ENCODE data around the gene TRIM32. TPM values are rescaled to one million over a fixed set of nuclear protein-coding genes. Genes with fewer than 3 reads are reported as not detected.

Gene TRIM32
- total and polyA plus RNA-seq, 4 donors, result 16.5 to 17.6 (median 17.1) TPM

- WGBS (ENCODE audit: insufficient coverage), result 80% methylated on average over 2 of the region's 3 CpGs
- Histone ChIP-seq H3K36me3 (ENCODE audit: control insufficient read depth, insufficient read depth, low read length) (peaks cover 3% of the 10 kb centered on the region), H3K9me3 (ENCODE audit: control insufficient read depth, insufficient read depth, low read length) (no peaks in the 10 kb centered on the region), H3K27me3 (ENCODE audit: control insufficient read depth, insufficient read depth, low read length) (no peaks in the 10 kb centered on the region), H3K4me1 (ENCODE audit: control insufficient read depth, insufficient read depth, low read length) (no peaks in the 10 kb centered on the region), H3K27ac (ENCODE audit: low read depth, low read length) (no peak overlapping the region), H3K4me3 (ENCODE audit: low read depth, low read length) (no peak overlapping the region)
- DNase-seq (ENCODE audit: low read depth in 4 of 6, low spot score in 6 of 6), result peak in 1 of 6 donors; percentile 8
These were observed 33.1 kb upstream of the TRIM32 start for GRCh38 chr9:116654059-116654355.

GRCh38 chr9:116656501-116656971, 30.6 kb upstream of the TRIM32 start:
- H3K27ac ChIP-seq (ENCODE audit: low read depth, low read length), result no peak overlapping the region
- H3K36me3 ChIP-seq (ENCODE audit: control insufficient read depth, insufficient read depth, low read length), result peaks cover under 1% of the 10 kb centered on the region
- H3K4me1 ChIP-seq (ENCODE audit: control insufficient read depth, insufficient read depth, low read length), result no peaks in the 10 kb centered on the region
- WGBS (ENCODE audit: insufficient coverage), result 35% methylated on average over 5 of the region's 5 CpGs
- DNase-seq (ENCODE audit: low read depth in 4 of 6, low spot score in 6 of 6), result peak in 3 of 6 donors; percentile 9 to 59 (median 39)
- H3K9me3 ChIP-seq (ENCODE audit: control insufficient read depth, insufficient read depth, low read length), result no peaks in the 10 kb centered on the region
- H3K27me3 ChIP-seq (ENCODE audit: control insufficient read depth, insufficient read depth, low read length), result no peaks in the 10 kb centered on the region
- no peak overlapping the region for H3K4me3 ChIP-seq (ENCODE audit: low read depth, low read length)

- no peaks in the 10 kb centered on the region for H3K4me1 ChIP-seq (ENCODE audit: control insufficient read depth, insufficient read depth, low read length)
- H3K36me3 ChIP-seq (ENCODE audit: control insufficient read depth, insufficient read depth, low read length), result no peaks in the 10 kb centered on the region
- no peaks in the 10 kb centered on the region for H3K9me3 ChIP-seq (ENCODE audit: control insufficient read depth, insufficient read depth, low read length)
- H3K4me3 ChIP-seq (ENCODE audit: low read depth, low read length), result no peak overlapping the region
- H3K27ac ChIP-seq (ENCODE audit: low read depth, low read length), result no peak overlapping the region
- no peaks in the 10 kb centered on the region for H3K27me3 ChIP-seq (ENCODE audit: control insufficient read depth, insufficient read depth, low read length)
- no peak for DNase-seq (ENCODE audit: low read depth in 4 of 6, low spot score in 6 of 6)
- no CpG with 5 or more reads among the region's 2 CpGs for WGBS (ENCODE audit: insufficient coverage)
These were observed 30.1 kb upstream of the TRIM32 start for GRCh38 chr9:116656977-116657376.

GRCh38 chr9:116658265-116658664, 28.8 kb upstream of the TRIM32 start:
- H3K27ac ChIP-seq (ENCODE audit: low read depth, low read length), result no peak overlapping the region
- H3K4me1 ChIP-seq (ENCODE audit: control insufficient read depth, insufficient read depth, low read length), result no peaks in the 10 kb centered on the region
- no peaks in the 10 kb centered on the region for H3K36me3 ChIP-seq (ENCODE audit: control insufficient read depth, insufficient read depth, low read length)
- DNase-seq (ENCODE audit: low read depth in 4 of 6, low spot score in 6 of 6), result no peak
- H3K9me3 ChIP-seq (ENCODE audit: control insufficient read depth, insufficient read depth, low read length), result no peaks in the 10 kb centered on the region
- WGBS (ENCODE audit: insufficient coverage), result 56% methylated on average over 2 of the region's 2 CpGs
- no peak overlapping the region for H3K4me3 ChIP-seq (ENCODE audit: low read depth, low read length)
- no peaks in the 10 kb centered on the region for H3K27me3 ChIP-seq (ENCODE audit: control insufficient read depth, insufficient read depth, low read length)

- Histone ChIP-seq H3K27ac (ENCODE audit: low read depth, low read length) (no peak overlapping the region), H3K27me3 (ENCODE audit: control insufficient read depth, insufficient read depth, low read length) (no peaks in the 10 kb centered on the region), H3K4me3 (ENCODE audit: low read depth, low read length) (no peak overlapping the region), H3K36me3 (ENCODE audit: control insufficient read depth, insufficient read depth, low read length) (no peaks in the 10 kb centered on the region), H3K9me3 (ENCODE audit: control insufficient read depth, insufficient read depth, low read length) (no peaks in the 10 kb centered on the region), H3K4me1 (ENCODE audit: control insufficient read depth, insufficient read depth, low read length) (no peaks in the 10 kb centered on the region)
- DNase-seq (ENCODE audit: low read depth in 4 of 6, low spot score in 6 of 6), result peak; percentile 28 to 90 (median 43)
- WGBS (ENCODE audit: insufficient coverage), result 72% methylated on average over 4 of the region's 7 CpGs
These were observed 25.8 kb upstream of the TRIM32 start for GRCh38 chr9:116661037-116661954.

GRCh38 chr9:116662646-116663310, 24.3 kb upstream of the TRIM32 start:
- Histone ChIP-seq H3K27me3 (ENCODE audit: control insufficient read depth, insufficient read depth, low read length) (no peaks in the 10 kb centered on the region), H3K9me3 (ENCODE audit: control insufficient read depth, insufficient read depth, low read length) (no peaks in the 10 kb centered on the region), H3K4me3 (ENCODE audit: low read depth, low read length) (no peak overlapping the region), H3K27ac (ENCODE audit: low read depth, low read length) (no peak overlapping the region), H3K4me1 (ENCODE audit: control insufficient read depth, insufficient read depth, low read length) (no peaks in the 10 kb centered on the region), H3K36me3 (ENCODE audit: control insufficient read depth, insufficient read depth, low read length) (no peaks in the 10 kb centered on the region)
- peak in 1 of 6 donors; percentile 18 for DNase-seq (ENCODE audit: low read depth in 4 of 6, low spot score in 6 of 6)
- 70% methylated on average over 2 of the region's 6 CpGs for WGBS (ENCODE audit: insufficient coverage)

GRCh38 chr9:116663581-116663980, 23.5 kb upstream of the TRIM32 start:
- Histone ChIP-seq H3K36me3 (ENCODE audit: control insufficient read depth, insufficient read depth, low read length) (no peaks in the 10 kb centered on the region), H3K9me3 (ENCODE audit: control insufficient read depth, insufficient read depth, low read length) (no peaks in the 10 kb centered on the region), H3K4me1 (ENCODE audit: control insufficient read depth, insufficient read depth, low read length) (no peaks in the 10 kb centered on the region), H3K27me3 (ENCODE audit: control insufficient read depth, insufficient read depth, low read length) (no peaks in the 10 kb centered on the region), H3K4me3 (ENCODE audit: low read depth, low read length) (no peak overlapping the region), H3K27ac (ENCODE audit: low read depth, low read length) (no peak overlapping the region)
- no peak for DNase-seq (ENCODE audit: low read depth in 4 of 6, low spot score in 6 of 6)
- no CpG with 5 or more reads among the region's 1 CpG for WGBS (ENCODE audit: insufficient coverage)

GRCh38 chr9:116668970-116669695, 18.0 kb upstream of the TRIM32 start:
- no peaks in the 10 kb centered on the region for H3K4me1 ChIP-seq (ENCODE audit: control insufficient read depth, insufficient read depth, low read length)
- 100% methylated on average over 1 of the region's 4 CpGs for WGBS (ENCODE audit: insufficient coverage)
- H3K27ac ChIP-seq (ENCODE audit: low read depth, low read length), result no peak overlapping the region
- no peak for DNase-seq (ENCODE audit: low read depth in 4 of 6, low spot score in 6 of 6)
- no peak overlapping the region for H3K4me3 ChIP-seq (ENCODE audit: low read depth, low read length)
- H3K9me3 ChIP-seq (ENCODE audit: control insufficient read depth, insufficient read depth, low read length), result peaks cover 3% of the 10 kb centered on the region
- H3K27me3 ChIP-seq (ENCODE audit: control insufficient read depth, insufficient read depth, low read length), result no peaks in the 10 kb centered on the region
- H3K36me3 ChIP-seq (ENCODE audit: control insufficient read depth, insufficient read depth, low read length), result no peaks in the 10 kb centered on the region

- WGBS (ENCODE audit: insufficient coverage), result no CpG with 5 or more reads among the region's 2 CpGs
- no peak for DNase-seq (ENCODE audit: low read depth in 4 of 6, low spot score in 6 of 6)
- Histone ChIP-seq H3K27me3 (ENCODE audit: control insufficient read depth, insufficient read depth, low read length) (no peaks in the 10 kb centered on the region), H3K9me3 (ENCODE audit: control insufficient read depth, insufficient read depth, low read length) (peaks cover 3% of the 10 kb centered on the region), H3K36me3 (ENCODE audit: control insufficient read depth, insufficient read depth, low read length) (no peaks in the 10 kb centered on the region), H3K27ac (ENCODE audit: low read depth, low read length) (no peak overlapping the region), H3K4me1 (ENCODE audit: control insufficient read depth, insufficient read depth, low read length) (no peaks in the 10 kb centered on the region), H3K4me3 (ENCODE audit: low read depth, low read length) (no peak overlapping the region)
These were observed 15.5 kb upstream of the TRIM32 start for GRCh38 chr9:116671605-116672004.

All from spinal cord (tissue), 10 donors.